Peyer's patch (tissue), 4 donors: ENCODE data around the gene STK32B. TPM values are rescaled to one million over a fixed set of nuclear protein-coding genes. Genes with fewer than 3 reads are reported as not detected.

ENCODE experiments used
- DNase-seq, 3 donors: peaks; one replicate each; pipeline ENCODE4 v3.0.0-alpha.2; 2017 to 2019
- H3K27ac ChIP-seq, 4 donors: fragments of 200-600 bp; sonication (generic); one replicate each; pipeline ENCODE4 v1.5.1; 2016 to 2019
- H3K27me3 ChIP-seq, 2 donors: fragments of 200-600 bp; sonication (generic); one replicate each; pipeline ENCODE4 v1.5.1; 2019
- H3K36me3 ChIP-seq, 3 donors: fragments of 200-600 bp; sonication (generic); one replicate each; pipeline ENCODE4 v1.5.1; 2016 to 2019
- H3K4me1 ChIP-seq, 4 donors: fragments of 200-600 bp; sonication (generic); one replicate each; pipeline ENCODE4 v1.5.1; 2016 to 2019
- H3K4me3 ChIP-seq, 4 donors: fragments of 200-600 bp; sonication (generic); 1 replicate in 3 of 4; 2 replicates in 1 of 4; pipeline ENCODE4 v1.5.1; 2016 to 2019; ENCODE audit warnings: mild to moderate bottlenecking in 1 of 4
- H3K9me3 ChIP-seq, 4 donors: fragments of 200-600 bp; sonication (generic); one replicate each; pipeline ENCODE4 v1.5.1; 2016 to 2019; ENCODE audit warnings: mild to moderate bottlenecking in 1 of 4
- POLR2A ChIP-seq, 2 donors: fragments of 450-650 bp; IDR thresholded peaks; one replicate each; pipeline ENCODE4 v1.5.1; 2017; ENCODE audit warnings: antibody characterized with exemption in 2 of 2, mild to moderate bottlenecking in 2 of 2, moderate library complexity in 2 of 2
- total RNA-seq, 4 donors: library from RNA; depleted of rRNA; stranded (reverse); fragments of >200 nt; gene quantifications; one replicate each; pipeline ENCODE4 v1.1.0, GENCODE V29; 2016
- TF ChIP-seq, protein P1 (sequence below), 6 experiments: fragments of 450-650 bp in 4 of 6; fragments of 200-600 bp in 2 of 6; sonication (generic) in 1 of 6; IDR thresholded peaks; one replicate each; pipeline ENCODE4 v1.5.1; 2017 to 2019; ENCODE audit warnings: antibody characterized with exemption in 6 of 6, mild to moderate bottlenecking in 3 of 6, moderate library complexity in 1 of 6

The STK32B gene
- total RNA-seq, 4 donors from 2014 or later = 0.35 to 3.3 (median 1.3) TPM

DNA sequence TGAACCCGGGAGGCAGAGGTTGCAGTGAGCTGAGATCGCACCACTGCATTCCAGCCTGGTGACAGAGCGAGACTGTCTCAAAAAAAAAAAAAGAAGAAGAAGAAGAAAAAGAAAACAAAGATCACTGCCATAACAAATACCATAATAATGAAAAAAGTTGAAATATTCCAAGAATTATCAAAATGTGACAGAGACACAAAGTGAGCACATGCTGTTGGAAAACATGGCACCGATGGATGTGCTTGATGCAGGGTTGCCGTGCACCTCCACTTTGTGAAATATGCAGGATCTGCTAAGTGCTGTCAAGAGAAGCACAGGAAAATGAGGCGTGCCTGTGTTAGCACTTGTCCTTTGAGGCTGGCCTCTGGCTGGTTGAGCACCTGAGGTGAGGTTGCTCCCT is 133.3 kb downstream of the STK32B start:
- no peak for DNase-seq
- Histone ChIP-seq H3K27me3 (no peaks in the 10 kb centered on the region), H3K9me3 (no peaks in the 10 kb centered on the region), H3K4me3 (no peak overlapping the region), H3K27ac (no peak overlapping the region), H3K4me1 (no peaks in the 10 kb centered on the region), H3K36me3 (no peaks in the 10 kb centered on the region)
- TF ChIP-seq, protein P1, sequence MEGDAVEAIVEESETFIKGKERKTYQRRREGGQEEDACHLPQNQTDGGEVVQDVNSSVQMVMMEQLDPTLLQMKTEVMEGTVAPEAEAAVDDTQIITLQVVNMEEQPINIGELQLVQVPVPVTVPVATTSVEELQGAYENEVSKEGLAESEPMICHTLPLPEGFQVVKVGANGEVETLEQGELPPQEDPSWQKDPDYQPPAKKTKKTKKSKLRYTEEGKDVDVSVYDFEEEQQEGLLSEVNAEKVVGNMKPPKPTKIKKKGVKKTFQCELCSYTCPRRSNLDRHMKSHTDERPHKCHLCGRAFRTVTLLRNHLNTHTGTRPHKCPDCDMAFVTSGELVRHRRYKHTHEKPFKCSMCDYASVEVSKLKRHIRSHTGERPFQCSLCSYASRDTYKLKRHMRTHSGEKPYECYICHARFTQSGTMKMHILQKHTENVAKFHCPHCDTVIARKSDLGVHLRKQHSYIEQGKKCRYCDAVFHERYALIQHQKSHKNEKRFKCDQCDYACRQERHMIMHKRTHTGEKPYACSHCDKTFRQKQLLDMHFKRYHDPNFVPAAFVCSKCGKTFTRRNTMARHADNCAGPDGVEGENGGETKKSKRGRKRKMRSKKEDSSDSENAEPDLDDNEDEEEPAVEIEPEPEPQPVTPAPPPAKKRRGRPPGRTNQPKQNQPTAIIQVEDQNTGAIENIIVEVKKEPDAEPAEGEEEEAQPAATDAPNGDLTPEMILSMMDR (IDR thresholded peaks at IDR 0.05) = no peak
- TF ChIP-seq POLR2A (IDR thresholded peaks at IDR 0.05) = no peak

DNA sequence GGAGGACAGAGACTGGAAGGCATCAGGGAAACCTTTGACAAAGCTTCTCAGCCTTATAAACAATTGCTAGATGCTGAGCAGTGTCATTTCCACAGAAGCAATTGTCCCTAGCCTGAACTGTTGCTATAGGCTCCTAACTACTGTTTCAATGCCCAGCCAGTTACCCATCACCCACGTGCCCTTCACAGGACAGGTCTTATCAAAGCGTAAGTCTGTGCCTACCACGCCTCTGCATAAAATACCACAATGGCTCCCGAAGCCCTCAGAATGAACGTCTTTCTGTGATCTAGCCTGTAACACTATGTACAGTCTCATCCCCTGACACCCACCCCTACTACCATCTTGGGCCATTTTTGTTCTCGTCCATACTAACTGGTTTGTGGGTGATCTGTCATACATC is 134.3 kb downstream of the STK32B start:
- Histone ChIP-seq H3K4me3 (no peak overlapping the region), H3K9me3 (no peaks in the 10 kb centered on the region), H3K27me3 (no peaks in the 10 kb centered on the region), H3K27ac (no peak overlapping the region), H3K4me1 (no peaks in the 10 kb centered on the region), H3K36me3 (no peaks in the 10 kb centered on the region)
- DNase-seq = no peak
- TF ChIP-seq, protein P1 (IDR thresholded peaks at IDR 0.05) = no peak
- TF ChIP-seq POLR2A (IDR thresholded peaks at IDR 0.05) = no peak

DNA sequence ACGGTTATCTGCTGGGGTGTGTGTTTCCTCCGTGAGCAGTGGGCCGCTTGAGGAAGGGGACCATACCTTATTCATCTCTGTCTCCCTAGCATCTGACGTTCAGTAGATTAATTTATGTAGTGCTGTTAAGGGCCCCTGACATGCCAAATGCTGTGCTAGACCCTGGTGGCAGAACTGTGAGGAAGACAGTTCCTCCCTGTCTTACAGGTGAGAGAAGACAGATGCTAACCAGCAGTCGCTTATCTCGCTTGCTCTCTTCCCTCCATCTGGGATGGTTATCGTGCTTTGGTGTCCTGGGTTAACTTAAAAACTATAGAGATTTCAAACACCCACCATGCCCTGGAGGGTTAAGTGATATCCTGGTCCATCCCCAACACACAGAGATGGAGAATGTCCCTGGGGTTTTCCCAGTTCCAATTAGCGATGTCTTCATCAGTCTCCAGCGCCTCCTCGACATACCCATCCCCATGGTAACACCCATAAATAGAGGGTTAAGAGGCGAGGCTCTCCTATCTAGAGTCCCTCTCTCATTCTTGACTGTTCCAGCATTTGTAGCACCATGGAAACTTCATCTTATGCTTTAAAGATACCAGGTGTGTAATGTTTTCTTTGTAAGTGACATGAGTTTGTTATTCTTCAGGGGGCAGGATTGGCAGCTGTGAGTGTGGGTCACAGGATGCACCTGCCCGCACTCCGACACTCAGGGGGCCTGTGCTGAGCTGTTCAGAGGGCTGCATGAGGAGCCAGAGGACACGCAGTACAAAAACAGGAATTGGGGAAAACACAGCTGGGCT is 135.2 kb downstream of the STK32B start:
- Histone ChIP-seq H3K27me3 (no peaks in the 10 kb centered on the region), H3K4me3 (no peak overlapping the region), H3K9me3 (no peaks in the 10 kb centered on the region), H3K27ac (no peak overlapping the region), H3K4me1 (no peaks in the 10 kb centered on the region), H3K36me3 (no peaks in the 10 kb centered on the region)
- no peak for DNase-seq
- TF ChIP-seq POLR2A (IDR thresholded peaks at IDR 0.05) = no peak
- TF ChIP-seq, protein P1 (IDR thresholded peaks at IDR 0.05) = no peak

DNA sequence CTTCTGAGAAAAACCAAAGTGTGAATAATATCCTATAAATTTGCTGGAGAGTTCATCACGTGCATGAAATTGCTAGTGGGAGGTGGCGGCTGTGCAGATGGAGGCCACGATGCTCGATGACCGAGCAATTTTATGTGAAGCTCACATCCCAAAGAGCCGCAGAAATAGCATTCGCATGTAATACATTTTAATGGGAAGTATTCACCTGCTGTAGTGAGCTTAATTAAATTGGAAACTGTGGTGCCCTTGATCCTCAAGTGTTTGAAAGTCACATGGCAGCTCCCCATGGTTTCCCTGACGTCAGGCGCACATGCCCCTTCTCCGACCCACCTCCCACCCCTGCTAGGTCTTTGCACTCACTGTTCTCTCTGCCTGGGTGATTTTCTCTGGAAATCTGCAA is 136.8 kb downstream of the STK32B start:
- Histone ChIP-seq H3K27me3 (no peaks in the 10 kb centered on the region), H3K4me1 (no peaks in the 10 kb centered on the region), H3K36me3 (no peaks in the 10 kb centered on the region), H3K4me3 (no peak overlapping the region), H3K27ac (no peak overlapping the region), H3K9me3 (no peaks in the 10 kb centered on the region)
- TF ChIP-seq, protein P1 (IDR thresholded peaks at IDR 0.05) = no peak
- TF ChIP-seq POLR2A (IDR thresholded peaks at IDR 0.05) = no peak
- DNase-seq = no peak

DNA sequence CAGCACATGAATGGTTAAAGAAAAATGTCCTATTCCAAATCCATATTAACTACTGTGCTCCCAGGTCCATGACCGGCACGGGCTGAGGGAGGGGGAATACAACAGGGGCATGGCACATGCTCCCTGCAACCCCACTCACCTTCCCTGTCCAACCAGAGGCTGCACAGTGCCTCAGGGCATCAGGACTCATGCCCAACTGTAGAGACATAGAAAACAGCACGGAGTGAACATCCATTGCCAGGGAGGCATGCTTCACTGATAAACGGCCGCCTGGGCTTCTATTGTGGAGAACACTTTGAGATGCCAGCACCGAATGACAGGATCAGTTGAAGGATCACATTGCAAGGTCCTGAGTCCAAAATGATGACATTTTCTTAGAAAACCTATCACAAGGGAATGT is 140.6 kb downstream of the STK32B start:
- no peaks in the 10 kb centered on the region for H3K27me3 ChIP-seq
- TF ChIP-seq, protein P1 (IDR thresholded peaks at IDR 0.05) = no peak
- no peak for TF ChIP-seq POLR2A (IDR thresholded peaks at IDR 0.05)
- H3K27ac ChIP-seq = no peak overlapping the region
- no peaks in the 10 kb centered on the region for H3K36me3 ChIP-seq
- H3K4me3 ChIP-seq = no peak overlapping the region
- no peaks in the 10 kb centered on the region for H3K9me3 ChIP-seq
- no peaks in the 10 kb centered on the region for H3K4me1 ChIP-seq
- DNase-seq = no peak
